HEK293 (cell line): Measurements from ENCODE around the gene DPH5.
"Not testable (repeated sequence)": the region's sequence is repeated elsewhere in the genome, so short reads cannot be mapped to it uniquely, and the experiment has no call there.

ENCODE experiments used
- CTCF ChIA-PET: fragments of 350-600 bp; formaldehyde crosslinking; extraction: SDS; loops from one replicate; lab custom pipeline; 2021; ENCODE audit warnings: antibody characterized with exemption; lab: Yijun Ruan, JAX
- POLR2A ChIA-PET: fragments of 300-600 bp; formaldehyde crosslinking; extraction: SDS; loops from one replicate; lab custom pipeline; 2020; ENCODE audit warnings: antibody characterized with exemption, inconsistent platforms; lab: Yijun Ruan, JAX
- H3K27ac ChIP-seq: fragments of 200-500 bp; sonication (Bioruptor generic); 2 replicates; pipeline ENCODE4 v1.5.1; 2014; ENCODE audit warnings: low read depth, low read length, control low read depth, inconsistent platforms; ENCODE audit errors: extremely low read depth
- H3K36me3 ChIP-seq, 2 experiments: fragments of 200-500 bp in 1 of 2; sonication (Bioruptor generic) in 1 of 2; 1 replicate in 1 of 2; 2 replicates in 1 of 2; pipeline ENCODE4 v1.5.1; 2014 to 2017; ENCODE audit warnings: inconsistent platforms in 2 of 2, low read length in 2 of 2; ENCODE audit not compliant: control insufficient read depth in 2 of 2, insufficient read depth in 1 of 2
- H3K4me1 ChIP-seq: fragments of 200-500 bp; sonication (Bioruptor generic); 2 replicates; pipeline ENCODE4 v1.5.1; 2014; ENCODE audit warnings: mild to moderate bottlenecking, low read length, inconsistent platforms; ENCODE audit not compliant: control insufficient read depth, insufficient read depth
- H3K4me3 ChIP-seq: 2 replicates; pipeline ENCODE4 v1.5.1; 2011; ENCODE audit warnings: low read depth, mild to moderate bottlenecking, control low read depth, low read length, moderate library complexity
- H3K9me3 ChIP-seq: fragments of 200-500 bp; sonication (Bioruptor generic); 2 replicates; pipeline ENCODE4 v1.5.1; 2014; ENCODE audit warnings: low read depth, low read length, inconsistent platforms; ENCODE audit not compliant: control insufficient read depth, insufficient read depth
- FEZF1 ChIP-seq: fragments of 450-650 bp; formaldehyde crosslinking; IDR thresholded peaks from 2 replicates; pipeline ENCODE4 v1.5.1; 2016; ENCODE audit warnings: missing biosample characterization, missing genetic modification characterization
- KLF8 ChIP-seq: fragments of 450-650 bp; formaldehyde crosslinking; IDR thresholded peaks from 2 replicates; pipeline ENCODE4 v1.5.1; 2016; ENCODE audit warnings: missing biosample characterization, missing genetic modification characterization
- MYNN ChIP-seq: fragments of 450-650 bp; formaldehyde crosslinking; IDR thresholded peaks from 2 replicates; pipeline ENCODE4 v1.5.1; 2016; ENCODE audit warnings: missing biosample characterization, missing genetic modification characterization, borderline replicate concordance
- MZF1 ChIP-seq: fragments of 450-650 bp; formaldehyde crosslinking; IDR thresholded peaks from 2 replicates; pipeline ENCODE4 v1.5.1; 2017; ENCODE audit warnings: missing biosample characterization, missing genetic modification characterization, borderline replicate concordance
- ZFP41 ChIP-seq: fragments of 450-650 bp; formaldehyde crosslinking; IDR thresholded peaks from 2 replicates; pipeline ENCODE4 v1.5.1; 2016; ENCODE audit warnings: missing biosample characterization, missing genetic modification characterization, borderline replicate concordance
- ZNF114 ChIP-seq: fragments of 450-650 bp; formaldehyde crosslinking; IDR thresholded peaks from 2 replicates; pipeline ENCODE4 v1.5.0; 2017; ENCODE audit warnings: missing biosample characterization, missing genetic modification characterization
- ZNF121 ChIP-seq: fragments of 450-650 bp; formaldehyde crosslinking; IDR thresholded peaks from 2 replicates; pipeline ENCODE4 v1.5.1; 2016; ENCODE audit warnings: missing biosample characterization, missing genetic modification characterization
- ZNF133 ChIP-seq: fragments of 450-650 bp; formaldehyde crosslinking; IDR thresholded peaks from 2 replicates; pipeline ENCODE4 v1.5.1; 2016; ENCODE audit warnings: missing biosample characterization, missing genetic modification characterization
- ZNF146 ChIP-seq: fragments of 450-650 bp; formaldehyde crosslinking; IDR thresholded peaks from 2 replicates; pipeline ENCODE4 v1.5.1; 2016; ENCODE audit warnings: missing biosample characterization, missing genetic modification characterization
- ZNF16 ChIP-seq: fragments of 450-650 bp; formaldehyde crosslinking; IDR thresholded peaks from 2 replicates; pipeline ENCODE4 v1.5.1; 2016; ENCODE audit warnings: low read depth, missing biosample characterization, missing genetic modification characterization
- ZNF19 ChIP-seq: fragments of 450-650 bp; formaldehyde crosslinking; IDR thresholded peaks from 2 replicates; pipeline ENCODE4; 2016; ENCODE audit warnings: missing biosample characterization, missing genetic modification characterization, low read depth
- ZNF221 ChIP-seq: fragments of 450-650 bp; formaldehyde crosslinking; IDR thresholded peaks from 2 replicates; pipeline ENCODE4 v1.5.1; 2017; ENCODE audit warnings: missing biosample characterization, missing genetic modification characterization, borderline replicate concordance
- ZNF292 ChIP-seq: fragments of 450-650 bp; formaldehyde crosslinking; IDR thresholded peaks from 2 replicates; pipeline ENCODE4 v1.5.1; 2016; ENCODE audit warnings: low read depth, missing biosample characterization, missing genetic modification characterization, borderline replicate concordance
- ZNF302 ChIP-seq: fragments of 450-650 bp; formaldehyde crosslinking; IDR thresholded peaks from 2 replicates; pipeline ENCODE4 v1.5.1; 2016; ENCODE audit warnings: missing biosample characterization, missing genetic modification characterization, low read depth
- ZNF311 ChIP-seq: fragments of 450-650 bp; formaldehyde crosslinking; IDR thresholded peaks from 2 replicates; pipeline ENCODE4 v1.5.1; 2017; ENCODE audit warnings: missing biosample characterization, missing genetic modification characterization, borderline replicate concordance
- ZNF335 ChIP-seq: fragments of 450-650 bp; formaldehyde crosslinking; conservative IDR thresholded peaks from 2 replicates; pipeline ENCODE4 v1.5.1; 2016; ENCODE audit warnings: missing biosample characterization, missing genetic modification characterization
- ZNF350 ChIP-seq: fragments of 450-650 bp; formaldehyde crosslinking; IDR thresholded peaks from 2 replicates; pipeline ENCODE4 v1.5.0; 2017; ENCODE audit warnings: missing biosample characterization, mild to moderate bottlenecking, missing genetic modification characterization
- ZNF391 ChIP-seq: fragments of 450-650 bp; formaldehyde crosslinking; IDR thresholded peaks from 2 replicates; pipeline ENCODE4 v1.5.1; 2016; ENCODE audit warnings: low read depth, missing biosample characterization, missing genetic modification characterization, borderline replicate concordance
- ZNF404 ChIP-seq: fragments of 450-650 bp; formaldehyde crosslinking; IDR thresholded peaks from 2 replicates; pipeline ENCODE4 v1.5.1; 2017; ENCODE audit warnings: missing biosample characterization, missing genetic modification characterization
- ZNF521 ChIP-seq: fragments of 450-650 bp; formaldehyde crosslinking; IDR thresholded peaks from 2 replicates; pipeline ENCODE4 v1.5.1; 2017; ENCODE audit warnings: missing biosample characterization, mild to moderate bottlenecking, missing genetic modification characterization
- ZNF530 ChIP-seq: fragments of 450-650 bp; formaldehyde crosslinking; IDR thresholded peaks from 2 replicates; pipeline ENCODE4 v1.5.1; 2016; ENCODE audit warnings: low read depth, missing biosample characterization, missing genetic modification characterization
- ZNF549 ChIP-seq: fragments of 450-650 bp; IDR thresholded peaks from 2 replicates; pipeline ENCODE4 v1.5.1; 2018; ENCODE audit warnings: missing biosample characterization, missing genetic modification characterization, mild to moderate bottlenecking, inconsistent platforms, moderate library complexity
- ZNF555 ChIP-seq: fragments of 450-650 bp; formaldehyde crosslinking; conservative IDR thresholded peaks from 2 replicates; pipeline ENCODE4 v1.5.1; 2017; ENCODE audit warnings: missing biosample characterization, mild to moderate bottlenecking, missing genetic modification characterization, inconsistent platforms
- ZNF561 ChIP-seq: fragments of 450-650 bp; IDR thresholded peaks from 2 replicates; pipeline ENCODE4 v1.5.1; 2018; ENCODE audit warnings: missing biosample characterization, missing genetic modification characterization, borderline replicate concordance
- ZNF610 ChIP-seq: fragments of 450-650 bp; formaldehyde crosslinking; IDR thresholded peaks from 2 replicates; pipeline ENCODE4 v1.5.1; 2016; ENCODE audit warnings: missing biosample characterization, missing genetic modification characterization, borderline replicate concordance
- ZNF664 ChIP-seq: fragments of 450-650 bp; formaldehyde crosslinking; IDR thresholded peaks from 2 replicates; pipeline ENCODE4 v1.5.1; 2016; ENCODE audit warnings: missing biosample characterization, missing genetic modification characterization
- ZNF747 ChIP-seq: fragments of 450-650 bp; formaldehyde crosslinking; IDR thresholded peaks from 2 replicates; pipeline ENCODE4 v1.5.1; 2016; ENCODE audit warnings: missing biosample characterization, missing genetic modification characterization
- ZNF76 ChIP-seq: fragments of 450-650 bp; formaldehyde crosslinking; IDR thresholded peaks from 2 replicates; pipeline ENCODE4; 2016; ENCODE audit warnings: low read depth, missing biosample characterization, missing genetic modification characterization, borderline replicate concordance
- ZSCAN23 ChIP-seq: fragments of 450-650 bp; formaldehyde crosslinking; IDR thresholded peaks from 2 replicates; pipeline ENCODE4 v1.5.1; 2016; ENCODE audit warnings: missing biosample characterization, missing genetic modification characterization
- TF ChIP-seq, protein P1 (sequence below): fragments of 450-650 bp; formaldehyde crosslinking; IDR thresholded peaks from 2 replicates; pipeline ENCODE4 v1.5.1; 2016; ENCODE audit warnings: missing biosample characterization, missing genetic modification characterization, borderline replicate concordance
- TF ChIP-seq, protein P2 (sequence below): fragments of 450-650 bp; formaldehyde crosslinking; IDR thresholded peaks from 2 replicates; pipeline ENCODE4 v1.5.1; 2016; ENCODE audit warnings: missing biosample characterization, missing genetic modification characterization

The DPH5 gene

DNA sequence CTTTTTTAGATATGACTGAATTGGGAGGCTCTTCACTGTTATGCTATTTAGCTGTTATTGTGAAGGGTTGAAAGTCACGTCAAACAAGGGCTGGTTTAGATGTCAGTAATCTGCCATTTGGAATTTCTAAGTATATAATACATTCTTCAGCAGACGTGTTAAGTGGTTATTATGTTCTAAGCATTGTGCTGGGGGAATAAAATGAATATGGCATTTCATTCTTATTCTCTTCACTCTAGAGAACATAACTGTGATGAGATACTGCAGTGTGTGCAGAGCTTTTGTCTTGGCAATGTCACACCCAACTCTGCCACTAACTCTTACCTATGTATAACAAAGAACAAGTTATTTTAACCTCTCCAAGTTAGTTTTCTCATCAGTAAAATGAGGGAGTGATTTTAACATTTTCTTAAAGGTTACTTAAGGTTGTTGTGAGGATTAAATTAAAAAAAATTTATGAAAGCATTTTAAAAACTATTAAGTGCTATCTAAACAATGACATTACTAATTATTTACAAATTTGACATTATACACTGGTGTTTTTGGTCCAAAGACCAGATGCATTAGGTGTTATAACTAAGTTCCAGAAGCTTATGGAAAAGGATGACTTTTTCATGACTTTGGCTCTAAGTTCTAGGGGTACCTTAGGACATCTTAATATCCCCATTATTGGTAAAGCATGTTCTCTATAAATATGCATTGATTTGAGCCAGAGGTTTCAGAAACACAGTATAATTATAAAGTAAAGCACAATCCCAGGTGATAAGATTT is 71.4 kb downstream of the DPH5 start (continued):
- TF ChIP-seq, protein P1, sequence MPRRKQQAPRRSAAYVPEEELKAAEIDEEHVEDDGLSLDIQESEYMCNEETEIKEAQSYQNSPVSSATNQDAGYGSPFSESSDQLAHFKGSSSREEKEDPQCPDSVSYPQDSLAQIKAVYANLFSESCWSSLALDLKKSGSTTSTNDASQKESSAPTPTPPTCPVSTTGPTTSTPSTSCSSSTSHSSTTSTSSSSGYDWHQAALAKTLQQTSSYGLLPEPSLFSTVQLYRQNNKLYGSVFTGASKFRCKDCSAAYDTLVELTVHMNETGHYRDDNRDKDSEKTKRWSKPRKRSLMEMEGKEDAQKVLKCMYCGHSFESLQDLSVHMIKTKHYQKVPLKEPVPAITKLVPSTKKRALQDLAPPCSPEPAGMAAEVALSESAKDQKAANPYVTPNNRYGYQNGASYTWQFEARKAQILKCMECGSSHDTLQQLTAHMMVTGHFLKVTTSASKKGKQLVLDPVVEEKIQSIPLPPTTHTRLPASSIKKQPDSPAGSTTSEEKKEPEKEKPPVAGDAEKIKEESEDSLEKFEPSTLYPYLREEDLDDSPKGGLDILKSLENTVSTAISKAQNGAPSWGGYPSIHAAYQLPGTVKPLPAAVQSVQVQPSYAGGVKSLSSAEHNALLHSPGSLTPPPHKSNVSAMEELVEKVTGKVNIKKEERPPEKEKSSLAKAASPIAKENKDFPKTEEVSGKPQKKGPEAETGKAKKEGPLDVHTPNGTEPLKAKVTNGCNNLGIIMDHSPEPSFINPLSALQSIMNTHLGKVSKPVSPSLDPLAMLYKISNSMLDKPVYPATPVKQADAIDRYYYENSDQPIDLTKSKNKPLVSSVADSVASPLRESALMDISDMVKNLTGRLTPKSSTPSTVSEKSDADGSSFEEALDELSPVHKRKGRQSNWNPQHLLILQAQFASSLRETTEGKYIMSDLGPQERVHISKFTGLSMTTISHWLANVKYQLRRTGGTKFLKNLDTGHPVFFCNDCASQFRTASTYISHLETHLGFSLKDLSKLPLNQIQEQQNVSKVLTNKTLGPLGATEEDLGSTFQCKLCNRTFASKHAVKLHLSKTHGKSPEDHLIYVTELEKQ (tag by site-specific recombination): no peak
- TF ChIP-seq ZNF114 (tag by site-specific recombination) (no peak), ZNF521 (tag by site-specific recombination) (no peak), ZSCAN23 (no peak), MZF1 (tag by site-specific recombination) (no peak), ZNF311 (tag by site-specific recombination) (no peak), ZNF76 (no peak), ZNF350 (tag by site-specific recombination) (no peak), ZNF16 (no peak), MYNN (tag by site-specific recombination) (no peak), ZNF19 (tag by site-specific recombination) (no peak), ZNF530 (no peak), ZNF292 (no peak), ZNF133 (no peak), ZNF146 (tag by site-specific recombination) (no peak)
- TF ChIP-seq, protein P2, sequence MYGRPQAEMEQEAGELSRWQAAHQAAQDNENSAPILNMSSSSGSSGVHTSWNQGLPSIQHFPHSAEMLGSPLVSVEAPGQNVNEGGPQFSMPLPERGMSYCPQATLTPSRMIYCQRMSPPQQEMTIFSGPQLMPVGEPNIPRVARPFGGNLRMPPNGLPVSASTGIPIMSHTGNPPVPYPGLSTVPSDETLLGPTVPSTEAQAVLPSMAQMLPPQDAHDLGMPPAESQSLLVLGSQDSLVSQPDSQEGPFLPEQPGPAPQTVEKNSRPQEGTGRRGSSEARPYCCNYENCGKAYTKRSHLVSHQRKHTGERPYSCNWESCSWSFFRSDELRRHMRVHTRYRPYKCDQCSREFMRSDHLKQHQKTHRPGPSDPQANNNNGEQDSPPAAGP (tag by site-specific recombination): no peak

- Histone ChIP-seq H3K4me1 (peaks cover 14% of the 10 kb centered on the region), H3K36me3 (peaks cover 0 to 10% of the 10 kb centered on the region in 2 experiments; a peak in 1 of 3 replicates)
- H3K4me3 ChIP-seq, H3K9me3 ChIP-seq, POLR2A ChIA-PET, H3K27ac ChIP-seq, CTCF ChIA-PET: not testable (repeated sequence)
Observed at GRCh38 chr1:100952970-100953369, 72.6 kb downstream of the DPH5 start.

DNA sequence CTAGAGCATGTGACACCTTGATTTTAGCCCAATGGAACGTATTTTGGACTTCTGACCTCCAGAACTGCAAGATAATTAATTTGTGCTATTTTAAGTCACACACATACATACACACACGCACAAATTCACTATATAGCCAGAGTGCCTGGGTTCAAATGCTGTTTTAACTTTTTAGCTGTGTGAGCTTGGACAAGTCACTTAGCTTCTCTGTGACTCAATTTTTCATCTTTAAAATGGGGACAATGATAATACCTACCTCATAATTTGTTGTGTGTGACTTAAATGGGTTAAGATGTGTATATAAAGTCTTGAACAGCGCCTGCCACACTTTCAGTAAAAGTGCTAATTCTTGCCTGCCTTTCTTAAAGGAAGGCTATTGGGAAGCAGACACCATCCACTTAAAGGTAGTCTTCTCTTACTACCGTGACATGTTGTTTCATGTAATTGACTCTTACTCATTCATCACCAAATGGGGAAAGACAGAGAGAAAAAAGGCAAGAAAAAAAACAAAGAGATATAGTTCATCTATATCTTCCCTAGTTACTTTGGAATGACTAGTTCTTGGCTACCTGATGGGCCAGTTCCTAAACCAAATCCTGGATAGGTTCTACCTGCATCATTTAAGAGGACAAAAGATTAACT is 73.4 kb downstream of the DPH5 start:
- POLR2A ChIA-PET: no interaction called here
- peaks cover 0 to 10% of the 10 kb centered on the region in 2 experiments; a peak in 1 of 3 replicates for H3K36me3 ChIP-seq
- H3K9me3 ChIP-seq: no peaks in the 10 kb centered on the region
- CTCF ChIA-PET: interaction anchor here (1.1 kb wide), 1 partner anchor 336 kb away, joined by 3 read pairs; no protein-coding TSS in a partner anchor
- H3K4me3 ChIP-seq: no peak overlapping the region
- H3K27ac ChIP-seq: no peak overlapping the region
- H3K4me1 ChIP-seq: peaks cover 14% of the 10 kb centered on the region
- TF ChIP-seq ZNF561 (tag by site-specific recombination): no peak
- no peak for TF ChIP-seq ZNF549 (tag by site-specific recombination)
- TF ChIP-seq ZNF221 (tag by site-specific recombination): no peak
- TF ChIP-seq ZFP41: no peak
- no peak for TF ChIP-seq KLF8 (tag by site-specific recombination)
- no peak for TF ChIP-seq ZNF121
- no peak for TF ChIP-seq ZNF404 (tag by site-specific recombination)
- TF ChIP-seq ZNF664 (tag by site-specific recombination): no peak
- TF ChIP-seq ZNF302: no peak
- TF ChIP-seq ZNF747 (tag by site-specific recombination): no peak
- no peak for TF ChIP-seq ZNF391
- TF ChIP-seq ZNF555 (tag by site-specific recombination): no peak
- TF ChIP-seq ZNF610 (tag by site-specific recombination): no peak
- no peak for TF ChIP-seq ZNF335 (tag by site-specific recombination)
- TF ChIP-seq FEZF1 (tag by site-specific recombination): no peak
